ENCODE measurements around the gene POPDC2. TPM values are rescaled to one million over a fixed set of nuclear protein-coding genes. Genes with fewer than 3 reads are reported as not detected.

POPDC2 gene
- total and polyA plus RNA-seq, 2 of the 4 experiments (the other 2 are of a cell fraction), result under 0.01 to 0.29 TPM

GRCh38 chr3:119599558-119600174 is 60.7 kb downstream of the POPDC2 start:
- no peak overlapping the region for H2AK5ac ChIP-seq (ENCODE audit: low read depth, low read length)
- H3K9me3 ChIP-seq (ENCODE audit: control insufficient read depth, insufficient read depth, low read length), result no peaks in the 10 kb centered on the region
- peaks cover 17% of the 10 kb centered on the region for H3K27me3 ChIP-seq (ENCODE audit: control insufficient read depth, insufficient read depth, low read length)
- H2AK9ac ChIP-seq (replicated peaks; ENCODE audit: low read depth, low read length, poor library complexity), result no peak overlapping the region
- H2BK120ac ChIP-seq (ENCODE audit: low read depth, low read length), result no peak overlapping the region
- no peak for TF ChIP-seq FOS (IDR thresholded peaks at IDR 0.05; ENCODE audit: low read depth, low read length)
- no peak for TF ChIP-seq CTCF (conservative IDR thresholded peaks at IDR 0.05; ENCODE audit: low read depth, low read length)
- no peak for TF ChIP-seq MAFK (IDR thresholded peaks at IDR 0.05; ENCODE audit: low read depth, low read length)
- TF ChIP-seq NFE2L2 (IDR thresholded peaks at IDR 0.05; ENCODE audit: low read depth, low read length), result no peak
- no peak for TF ChIP-seq MAZ (IDR thresholded peaks at IDR 0.05; ENCODE audit: borderline replicate concordance, low read depth, low read length)
- TF ChIP-seq POLR2A (IDR thresholded peaks at IDR 0.05; ENCODE audit: low read depth, low read length), result no peak
- no peak for TF ChIP-seq RFX5 (IDR thresholded peaks at IDR 0.05; ENCODE audit: low read depth, low read length)
- TF ChIP-seq RAD21 (IDR thresholded peaks at IDR 0.05; ENCODE audit: low read length), result no peak
- TF ChIP-seq CEBPB (IDR thresholded peaks at IDR 0.05; ENCODE audit: low read depth, low read length), result no peak
- no peak overlapping the region for H3K4me2 ChIP-seq (ENCODE audit: low read depth, low read length)
- H4K8ac ChIP-seq (ENCODE audit: low read depth in 2 of 2, low read length in 2 of 2), result no peak overlapping the region
- ATAC-seq (ENCODE audit: low read depth) (no peak), DNase-seq (no peak)
- H3K23ac ChIP-seq (ENCODE audit: low read depth, low read length), result no peak overlapping the region
- H2BK5ac ChIP-seq (ENCODE audit: low read depth, low read length, poor library complexity, severe bottlenecking), result no peak overlapping the region
- H4K20me1 ChIP-seq (ENCODE audit: insufficient read depth, low read length), result no peaks in the 10 kb centered on the region
- BruUV-seq (replicated peaks), result no TSS peak
- H3K79me1 ChIP-seq (ENCODE audit: low read depth in 1 of 2, low read length in 2 of 2), result no peaks in the 10 kb centered on the region
- no peaks in the 10 kb centered on the region for H3K4me1 ChIP-seq (ENCODE audit: control insufficient read depth, insufficient read depth, low read length)
- H3K56ac ChIP-seq (ENCODE audit: extremely low read depth, insufficient read depth, low read length), result no peak overlapping the region
- intact Hi-C loops (cut with micrococcal nuclease) (no loop called here), dilution Hi-C loops (cut with HindIII; ENCODE audit: low sequenced_read_pairs, unreplicated experiment) (no loop called here), in situ Hi-C loops (cut with MboI; ENCODE audit: low sequenced_read_pairs) (loop anchor here (25.0 kb wide), 1 partner anchor 712 kb away; no protein-coding TSS in a partner anchor)
- no peak overlapping the region for H2BK20ac ChIP-seq (ENCODE audit: low read depth, low read length)
- CTCF ChIA-PET, result no interaction called here
- no peak overlapping the region for H4K5ac ChIP-seq (ENCODE audit: low read depth, low read length)
- no peak overlapping the region for H3K4ac ChIP-seq (ENCODE audit: low read depth, low read length)
- no peak overlapping the region for H3K9ac ChIP-seq (ENCODE audit: low read depth, low read length)
- H3K18ac ChIP-seq (ENCODE audit: low read depth, low read length), result no peak overlapping the region
- H2AFZ ChIP-seq (replicated peaks; ENCODE audit: low read length, poor library complexity), result no peak overlapping the region
- no CpG with 5 or more reads among the region's 6 CpGs for WGBS, 2 experiments (ENCODE audit: extremely low coverage in 2 of 2, insufficient read length in 1 of 2)
- no peaks in the 10 kb centered on the region for H3K9me1 ChIP-seq (ENCODE audit: insufficient read depth, low read length)
- no peak overlapping the region for H4K91ac ChIP-seq (ENCODE audit: insufficient read depth, low read depth, low read length)
- POLR2A ChIA-PET (ENCODE audit: unreplicated experiment), result no interaction called here
- no peaks in the 10 kb centered on the region for H3K36me3 ChIP-seq (ENCODE audit: control insufficient read depth, insufficient read depth, low read length)
- H2BK15ac ChIP-seq (ENCODE audit: low read depth, low read length), result no peak overlapping the region
- H3K14ac ChIP-seq (replicated peaks; ENCODE audit: low read depth, low read length), result no peak overlapping the region
- no peak overlapping the region for H3K4me3 ChIP-seq (ENCODE audit: insufficient read depth, low read depth, low read length)
- no peak overlapping the region for H3K27ac ChIP-seq (ENCODE audit: insufficient read depth, low read length)
